Stimulated activated CD4-positive, alpha-beta T cell treated with anti-CD3 and anti-CD28 coated beads, Interleukin-15, amount 100 ng/mL, for 48 hours (primary cell): Measurements from ENCODE around the gene CUEDC1.
A peak's percentile ranks its signal among the peaks of the same experiment; 100 is the strongest.

Experiments used
- DNase-seq, 2 donors: peaks; one replicate each; pipeline ENCODE4 v3.0.0-alpha.2; 2020; ENCODE audit warnings: low read depth in 2 of 2

CUEDC1 gene

GRCh38 chr17:57894848-57895247 is 60.4 kb downstream of the CUEDC1 start:
- DNase-seq = no peak

DNA sequence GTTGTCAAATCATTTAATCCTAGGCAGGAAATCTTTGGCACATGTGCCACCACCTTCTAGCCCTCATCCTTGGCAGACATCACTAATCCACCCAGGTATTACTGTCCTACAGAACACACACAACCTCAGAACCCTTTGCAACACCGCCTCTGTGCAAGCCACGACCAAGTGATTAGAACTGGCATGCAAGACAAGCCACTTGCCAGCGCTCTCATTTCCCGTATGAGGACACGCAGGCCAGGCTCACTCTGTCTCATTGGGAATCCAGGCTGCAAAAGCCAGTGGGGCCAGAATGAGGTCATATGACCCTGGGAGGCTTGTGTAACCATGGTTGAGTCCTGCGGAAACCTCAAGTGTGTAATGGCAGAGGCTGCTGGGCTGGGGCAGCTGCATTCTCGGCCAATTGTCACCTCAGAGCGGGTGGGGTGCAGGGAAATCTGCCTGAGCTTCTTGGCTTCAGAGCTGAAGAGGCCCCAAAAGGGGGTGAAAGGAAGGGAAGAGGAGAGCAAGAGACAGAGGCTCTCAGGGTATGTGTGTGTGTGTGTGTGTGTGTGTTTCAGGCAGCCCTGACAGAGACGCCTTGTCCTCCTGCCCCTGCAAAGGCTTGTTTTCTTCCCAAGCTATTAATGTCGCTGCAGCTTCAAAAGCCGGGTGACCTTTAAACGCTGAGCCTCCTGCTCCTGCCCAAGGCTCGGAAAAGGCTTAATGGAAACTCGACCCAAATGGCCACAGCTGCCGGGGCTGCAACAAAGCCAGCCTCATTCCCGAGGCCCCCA is 62.2 kb downstream of the CUEDC1 start:
- no peak for DNase-seq

DNA sequence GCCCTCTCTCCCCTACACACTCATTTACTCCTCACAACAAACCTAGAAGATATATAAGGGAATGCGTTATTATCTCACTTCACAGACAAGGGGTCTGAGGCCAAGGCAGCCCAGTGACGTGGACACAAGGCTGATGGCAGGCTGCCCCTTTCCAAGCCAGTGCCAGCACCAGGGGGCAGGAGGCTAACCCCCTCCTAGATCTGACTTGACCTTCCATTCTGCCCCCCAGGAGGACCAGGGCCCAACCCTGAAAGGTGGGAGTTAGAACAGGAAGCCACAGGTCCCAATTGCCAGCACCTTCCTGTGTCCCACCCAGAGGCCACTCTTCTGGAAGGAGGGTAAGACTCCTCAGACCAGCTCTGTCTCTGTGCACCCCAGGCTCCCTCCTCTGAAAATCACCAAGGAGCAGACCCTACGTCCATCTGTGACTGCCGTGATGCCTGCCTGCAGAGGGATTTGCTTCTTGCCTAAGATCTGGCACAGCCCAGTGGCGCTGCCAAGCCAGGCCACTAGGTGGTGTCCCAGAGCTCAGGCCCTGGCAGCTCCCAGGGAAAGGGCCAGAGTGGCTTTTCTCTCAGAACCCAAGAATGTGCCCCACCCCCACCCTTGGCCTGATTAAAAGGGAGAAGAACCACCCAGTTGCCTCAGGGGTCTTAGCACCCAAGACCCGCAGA is 62.9 kb downstream of the CUEDC1 start:
- peak; percentile 41 to 76 for DNase-seq

- DNase-seq = no peak
Measured at GRCh38 chr17:57890857-57891232, 64.4 kb downstream of the CUEDC1 start.

- no peak for DNase-seq
Measured at GRCh38 chr17:57889892-57890856, 65.0 kb downstream of the CUEDC1 start.

DNA sequence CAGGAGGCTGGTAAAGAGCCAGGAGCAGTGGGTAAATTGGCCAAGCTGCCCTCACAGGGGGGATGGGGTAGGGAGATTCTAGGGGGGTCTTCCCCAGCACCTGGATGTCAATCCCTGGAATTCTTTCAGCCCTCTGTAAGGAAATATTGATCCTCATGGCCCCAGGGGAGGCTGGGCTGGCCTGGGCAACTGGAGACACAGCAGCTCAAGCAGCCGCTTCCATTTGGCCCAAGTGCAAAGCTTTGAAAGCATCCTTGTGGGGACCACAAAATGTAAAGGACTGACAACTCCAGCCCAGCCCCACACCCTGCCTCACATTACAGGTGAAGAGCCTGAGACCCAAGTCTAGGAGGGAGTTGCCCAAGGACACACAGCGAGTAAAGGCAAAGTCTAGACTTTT is 66.0 kb downstream of the CUEDC1 start:
- DNase-seq = no peak

GRCh38 chr17:57888311-57889216 is 66.6 kb downstream of the CUEDC1 start:
- no peak for DNase-seq

- no peak for DNase-seq
Measured at GRCh38 chr17:57887161-57887560, 68.1 kb downstream of the CUEDC1 start.

DNA sequence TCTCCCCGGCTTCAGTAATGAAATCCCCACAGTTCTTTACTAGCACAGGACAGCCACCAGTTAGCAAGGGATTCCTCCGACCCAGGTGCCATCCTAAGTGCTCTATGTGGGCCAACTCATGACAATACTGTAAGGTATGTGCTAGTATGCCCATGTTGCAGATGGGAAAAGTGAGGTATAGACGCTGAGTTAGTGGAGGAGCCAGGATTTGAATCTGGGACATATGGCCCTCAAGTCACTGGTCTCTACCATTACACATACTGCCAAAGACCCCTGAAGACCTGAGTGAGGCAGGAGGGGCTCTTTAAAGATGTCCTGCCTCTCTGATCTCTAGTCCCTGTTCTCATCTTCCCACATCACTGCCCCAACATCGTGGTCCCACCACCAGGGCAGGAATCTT is 69.2 kb downstream of the CUEDC1 start:
- no peak for DNase-seq

- no peak for DNase-seq
Measured at GRCh38 chr17:57885148-57885915, 69.9 kb downstream of the CUEDC1 start.

DNA sequence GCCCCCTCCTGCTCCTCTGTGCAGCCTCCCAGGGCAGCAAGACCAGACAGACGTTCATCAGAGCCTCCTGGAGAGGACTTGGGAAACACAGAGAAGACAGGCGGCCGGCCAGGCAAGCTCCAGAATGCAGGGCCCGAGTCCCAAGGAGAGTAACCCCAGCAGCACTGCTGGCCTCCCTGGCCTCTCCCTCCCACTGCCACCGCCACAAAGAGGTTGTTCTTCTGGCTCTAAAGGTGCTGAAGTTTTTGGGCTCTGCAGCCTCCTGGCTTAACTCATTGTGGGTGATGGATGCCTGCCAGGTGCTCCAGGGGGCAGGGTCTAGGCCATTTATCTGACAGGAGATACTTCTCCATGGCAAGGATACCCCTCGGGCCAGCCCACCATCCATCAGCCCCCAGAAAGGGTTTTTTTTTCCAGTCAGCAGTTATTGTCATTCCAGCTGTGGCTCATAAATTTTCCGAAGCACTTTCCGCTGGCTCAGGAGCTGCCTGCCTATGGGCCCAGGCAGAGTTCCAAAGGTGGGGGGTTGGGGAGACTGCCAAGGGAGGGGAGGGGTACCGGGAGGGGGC is 73.3 kb downstream of the CUEDC1 start:
- DNase-seq = no peak

GRCh38 chr17:57881143-57881542 is 74.1 kb downstream of the CUEDC1 start:
- DNase-seq = no peak

DNA sequence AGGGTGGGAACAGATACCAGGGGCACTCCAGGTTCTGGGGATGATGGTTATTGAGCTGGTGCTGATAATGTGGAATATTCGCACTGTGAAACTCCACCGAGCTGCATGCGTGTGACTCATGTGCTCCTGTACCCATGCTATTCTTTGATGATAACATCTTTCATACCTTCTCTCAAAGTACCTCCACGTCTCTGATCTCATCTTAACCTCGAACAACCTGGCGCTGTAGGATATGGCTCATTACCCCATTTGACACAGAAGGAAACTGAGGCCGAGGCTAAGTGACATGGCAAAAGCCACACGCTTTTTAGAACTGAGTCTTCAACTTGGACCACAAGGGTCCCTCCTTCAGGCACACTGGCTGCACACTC is 75.1 kb downstream of the CUEDC1 start:
- DNase-seq = peak in 1 of 2 donors; percentile 27

DNA sequence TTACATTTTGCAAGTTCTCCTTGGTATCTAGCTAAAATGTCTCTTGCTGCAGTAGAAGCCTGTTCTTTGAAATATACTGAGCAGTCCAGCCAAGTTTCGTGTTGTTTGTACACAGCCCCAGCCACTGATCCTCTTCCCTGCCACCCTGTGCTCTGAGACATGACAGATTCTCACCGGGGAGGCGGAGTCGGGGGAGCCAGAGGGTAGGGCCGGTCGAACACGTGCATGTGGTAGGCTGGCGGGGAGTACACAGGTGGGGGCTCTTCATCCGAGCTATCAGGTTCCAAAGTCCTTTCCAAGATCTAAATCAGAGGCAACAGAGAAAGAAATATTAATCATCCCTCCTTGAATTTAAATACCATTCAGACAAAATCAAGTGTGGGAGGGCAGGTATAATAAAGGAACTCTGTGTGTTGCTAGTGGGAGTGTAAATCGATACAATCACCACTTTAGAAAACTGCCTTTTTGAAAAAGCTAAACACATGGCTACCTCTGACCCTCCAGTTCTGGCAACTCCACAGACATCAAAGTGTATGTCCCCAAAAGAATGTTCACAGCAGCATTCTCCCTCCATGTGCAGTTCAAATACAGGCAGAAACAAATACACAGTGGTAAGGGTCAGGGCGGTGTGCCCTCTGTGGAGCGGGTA is 75.7 kb downstream of the CUEDC1 start:
- peak in 1 of 2 donors; percentile 13 for DNase-seq

- DNase-seq = no peak
Measured at GRCh38 chr17:57877803-57878377, 77.3 kb downstream of the CUEDC1 start.

DNA sequence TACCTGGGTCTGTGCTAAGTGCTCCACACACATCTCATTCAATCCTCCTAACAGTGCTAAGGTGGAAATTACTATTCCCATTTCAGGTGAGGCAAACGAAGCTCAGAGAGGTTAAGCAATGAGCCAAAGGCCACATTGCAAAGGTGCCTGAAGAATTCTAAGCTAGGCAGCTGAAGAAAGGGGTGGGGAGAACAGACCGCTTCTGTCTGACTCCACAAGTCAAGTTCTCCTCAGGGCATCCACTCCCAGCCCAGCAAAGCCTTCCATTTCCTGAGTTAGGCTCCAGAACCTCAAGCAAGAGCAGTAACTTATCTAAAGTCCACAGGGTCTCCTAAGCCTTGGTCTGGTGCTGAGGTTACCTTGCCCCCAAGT is 78.4 kb downstream of the CUEDC1 start:
- no peak for DNase-seq

DNA sequence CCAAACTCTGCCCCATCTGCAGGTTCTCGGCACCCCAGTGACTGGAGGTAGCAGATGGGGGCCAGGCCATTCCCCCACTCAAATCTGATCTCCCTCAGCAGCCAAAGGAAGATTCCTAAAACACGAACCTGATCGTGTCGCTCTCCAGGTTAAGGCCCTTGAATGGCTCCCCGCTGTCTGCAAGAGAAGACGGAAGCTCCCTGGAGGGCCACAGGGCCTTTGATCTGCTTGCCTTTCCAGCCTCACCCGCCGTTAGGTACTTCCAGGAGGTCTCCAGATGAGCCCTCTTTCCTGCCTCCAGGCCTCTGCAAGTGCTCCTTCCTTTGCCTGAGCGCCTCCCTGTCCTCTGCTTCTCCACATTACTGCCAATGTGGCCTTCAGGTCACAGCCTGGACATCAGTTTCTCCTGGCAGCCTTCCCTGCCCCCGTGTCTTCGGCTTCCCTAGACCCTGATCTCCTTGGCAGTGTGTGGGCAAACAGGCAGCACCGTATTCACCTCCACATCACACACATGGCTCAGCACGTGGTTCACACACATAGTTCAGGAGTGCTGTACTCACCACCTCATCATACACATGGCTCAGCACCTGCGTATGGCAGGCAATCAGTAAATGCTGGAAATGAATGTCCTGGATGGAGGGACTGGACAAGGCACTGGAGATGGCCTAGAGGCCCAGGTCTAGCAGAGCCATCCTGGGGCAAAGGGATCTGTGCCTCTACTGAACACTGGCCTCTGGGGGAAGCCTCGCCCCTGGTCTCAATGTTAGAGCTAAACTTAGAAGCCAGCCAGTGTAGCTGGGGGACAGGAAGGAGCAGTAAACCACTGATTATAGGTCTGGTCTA is 79.0 kb downstream of the CUEDC1 start:
- DNase-seq = no peak

DNA sequence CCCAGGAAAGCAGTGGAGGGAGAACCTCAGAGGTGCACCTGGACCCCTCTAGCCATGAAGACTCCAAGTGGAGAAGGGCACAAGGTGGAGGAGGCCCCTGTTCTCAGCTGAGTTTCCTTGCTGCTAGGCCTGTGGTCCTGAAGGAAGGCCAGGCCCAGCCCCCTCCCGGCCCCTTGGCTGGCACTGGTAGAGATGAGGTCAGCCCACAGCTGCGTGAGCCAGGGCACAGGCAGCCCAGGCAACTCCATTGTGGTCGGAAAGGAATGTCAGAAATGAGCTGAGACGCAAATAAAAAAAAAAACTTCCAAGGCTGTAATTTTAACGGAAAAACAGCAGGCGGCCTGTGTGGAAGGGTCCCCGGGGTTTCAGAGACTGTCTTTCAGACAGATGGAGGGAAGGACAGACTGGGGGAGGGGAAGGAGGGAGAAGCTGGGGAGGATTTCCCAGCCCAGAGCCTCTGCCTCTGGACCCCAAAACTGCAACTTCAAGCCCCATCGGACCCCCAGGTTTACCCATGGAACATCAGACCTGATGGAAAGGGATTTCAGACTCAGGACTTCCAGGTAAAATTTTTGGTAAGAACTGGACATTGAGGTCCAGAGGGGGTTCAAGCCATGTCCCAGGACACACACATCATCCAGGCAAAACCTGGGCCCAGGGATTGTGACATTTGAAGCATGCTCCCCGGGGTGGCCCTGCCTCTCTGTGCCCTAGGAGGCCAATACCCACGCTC is 79.8 kb downstream of the CUEDC1 start:
- DNase-seq = no peak
